Endometrial microvascular endothelial cells (primary cell): ENCODE data around the gene HEPN1. TPM values are rescaled to one million over a fixed set of nuclear protein-coding genes. Genes with fewer than 3 reads are reported as not detected.

Source experiments
- in situ Hi-C: cut with HindIII; loops from 2 replicates; pipeline ENCODE4 v1.10.0; 2017; ENCODE audit warnings: low sequenced_read_pairs, low pct_unique_long_range_greater_than_20kb; ENCODE audit errors: inconsistent ontology term
- total RNA-seq: library from RNA; depleted of rRNA; stranded (reverse); fragments of >200 nt; gene quantifications from one replicate; pipeline ENCODE4 v1.2.3, GENCODE V29; 2015; ENCODE audit errors: inconsistent ontology term

The HEPN1 gene
- total RNA-seq, 1 donor from 2014 or later: not detected

- in situ Hi-C loops: no loop called here
Observed at GRCh38 chr11:124896821-124897391, 22.1 kb upstream of the HEPN1 start.

DNA sequence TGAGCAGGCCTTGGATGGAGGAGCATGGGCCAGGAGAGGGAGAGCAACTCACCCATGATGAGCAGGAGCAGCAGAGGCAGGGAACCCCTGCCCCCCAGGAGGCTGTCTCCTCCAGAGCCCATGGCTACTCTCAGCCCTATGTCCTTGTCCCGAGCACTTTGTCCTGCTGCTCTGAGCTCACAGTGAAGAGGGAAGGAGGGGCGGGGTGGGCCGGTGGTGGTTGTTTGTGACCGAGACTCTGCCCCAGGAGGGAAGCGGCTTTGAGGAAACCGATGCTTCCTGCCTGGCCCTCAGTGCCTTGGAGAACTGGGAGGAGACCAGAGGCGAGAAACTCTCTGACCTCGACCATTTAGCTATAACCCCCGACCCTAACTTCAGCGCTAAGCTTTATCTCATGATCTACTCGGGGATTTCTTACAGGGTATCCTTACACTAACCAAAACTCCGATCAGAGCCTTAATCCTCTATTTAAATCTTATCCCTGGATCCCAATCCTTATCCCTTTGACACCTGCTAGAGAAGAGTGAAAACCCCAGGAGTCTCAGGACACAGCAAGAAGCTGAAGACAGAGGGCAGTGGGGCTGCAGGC lies 21.3 kb upstream of the HEPN1 start, which contains the start of gene ROBO4:
Gene ROBO4 (minus strand): TSS at position 192 of the 589 bp plus-strand sequence. CDS start 70 bp downstream, at position 122.
- in situ Hi-C loops: no loop called here

- in situ Hi-C loops: no loop called here
Observed at GRCh38 chr11:124898263-124898680, 20.8 kb upstream of the HEPN1 start.

DNA sequence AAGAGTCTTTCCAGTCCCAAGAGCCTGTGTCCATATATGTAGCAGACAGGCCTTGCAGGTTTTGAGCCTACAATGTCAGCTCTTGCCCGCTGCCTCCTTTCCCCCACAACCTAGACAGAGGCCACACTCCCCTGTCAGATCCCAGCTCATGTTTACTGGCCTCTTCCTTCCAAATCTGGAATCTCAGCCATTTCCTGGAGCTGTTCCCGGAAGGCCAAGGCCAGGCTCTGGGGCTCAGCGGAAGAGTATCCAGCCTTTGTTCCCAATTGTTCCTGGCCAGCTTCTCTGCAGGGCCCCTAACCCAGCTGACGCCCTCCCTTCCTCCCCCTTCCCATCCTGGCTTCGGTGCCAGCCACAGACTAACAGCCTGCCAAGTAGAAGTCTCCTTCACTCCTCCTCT lies 20.3 kb upstream of the HEPN1 start:
- in situ Hi-C loops: no loop called here

DNA sequence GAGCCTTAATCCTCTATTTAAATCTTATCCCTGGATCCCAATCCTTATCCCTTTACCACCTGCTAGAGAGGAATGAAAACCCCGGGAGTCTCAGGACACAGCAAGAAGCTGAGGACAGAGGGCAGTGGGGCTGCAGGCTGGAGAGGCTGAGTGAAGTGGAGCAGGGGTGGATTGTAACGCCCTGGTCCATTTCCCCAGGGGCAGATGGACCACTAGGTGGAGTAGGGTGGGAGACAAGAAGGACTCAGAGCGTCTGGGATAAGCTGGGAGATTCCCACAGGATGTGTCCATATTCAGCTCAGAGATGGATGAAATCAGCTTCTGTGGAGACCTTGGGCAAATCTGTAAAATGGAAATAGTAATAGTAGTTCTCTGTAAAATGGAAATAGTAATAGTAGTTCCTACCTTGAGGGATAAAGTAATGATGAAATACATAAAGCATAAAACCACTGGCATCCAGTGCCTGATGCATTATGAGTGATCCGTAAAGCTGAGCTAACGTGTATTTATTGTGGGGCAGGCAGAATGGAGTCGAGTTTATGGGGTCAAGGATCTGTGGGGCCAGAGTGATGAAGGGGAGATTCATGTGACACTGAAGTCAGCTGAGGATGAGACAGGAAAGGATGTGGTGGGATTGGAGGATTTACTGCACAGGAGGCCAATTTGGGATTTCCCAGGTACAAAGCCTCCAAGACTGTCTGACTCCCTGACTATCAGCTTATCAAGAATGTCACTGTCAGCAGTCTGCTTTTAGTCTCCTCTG lies 19.5 kb upstream of the HEPN1 start:
- in situ Hi-C loops: no loop called here

DNA sequence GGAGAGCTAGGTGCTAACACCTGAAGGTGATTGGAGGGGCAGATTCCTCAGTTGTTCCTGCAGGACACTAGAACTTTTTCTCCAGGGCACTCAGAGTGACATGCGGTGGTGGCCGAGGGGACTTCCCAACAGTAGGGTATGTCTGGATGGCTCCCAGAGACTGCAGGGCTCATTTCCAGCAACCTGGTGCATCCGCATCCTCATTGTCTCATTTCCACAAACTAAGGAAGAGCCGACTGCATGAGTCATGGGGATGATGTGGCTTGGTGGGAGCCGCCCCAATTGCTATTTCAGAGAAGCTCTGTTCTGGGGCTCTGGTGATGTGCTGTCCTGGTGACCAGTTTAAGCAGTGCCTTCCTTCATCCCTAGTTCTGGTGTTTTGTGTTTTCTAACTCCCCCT lies 18.6 kb upstream of the HEPN1 start:
- in situ Hi-C loops: no loop called here

GRCh38 chr11:124902616-124903015 lies 16.4 kb upstream of the HEPN1 start:
- in situ Hi-C loops: no loop called here

- in situ Hi-C loops: no loop called here
Observed at GRCh38 chr11:124915541-124916369, 3.3 kb upstream of the HEPN1 start.

GRCh38 chr11:124916370-124916710 lies 2.7 kb upstream of the HEPN1 start:
- in situ Hi-C loops: no loop called here

- in situ Hi-C loops: no loop called here
Observed at GRCh38 chr11:124917115-124917637, 1.9 kb upstream of the HEPN1 start.

DNA sequence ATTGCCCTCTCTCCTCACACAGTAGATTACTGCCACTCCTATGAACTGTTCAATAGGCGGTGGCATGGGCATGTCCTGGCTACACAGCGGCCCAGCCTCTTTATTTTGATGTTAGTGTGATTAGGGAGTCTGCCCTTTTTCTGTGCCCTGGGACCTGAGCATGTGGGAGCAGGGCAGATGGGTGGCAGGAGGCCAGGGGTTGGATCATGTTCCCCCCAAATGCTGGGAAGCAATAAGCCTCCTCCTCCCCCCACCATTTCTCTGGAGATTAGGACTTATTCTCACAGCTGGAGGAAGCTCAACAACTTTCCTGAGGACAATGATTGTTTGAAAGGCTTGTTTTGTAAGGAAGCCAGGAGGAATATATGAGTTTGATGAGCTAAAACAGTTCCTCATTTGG lies 848 bp downstream of the HEPN1 start:
- in situ Hi-C loops: no loop called here

DNA sequence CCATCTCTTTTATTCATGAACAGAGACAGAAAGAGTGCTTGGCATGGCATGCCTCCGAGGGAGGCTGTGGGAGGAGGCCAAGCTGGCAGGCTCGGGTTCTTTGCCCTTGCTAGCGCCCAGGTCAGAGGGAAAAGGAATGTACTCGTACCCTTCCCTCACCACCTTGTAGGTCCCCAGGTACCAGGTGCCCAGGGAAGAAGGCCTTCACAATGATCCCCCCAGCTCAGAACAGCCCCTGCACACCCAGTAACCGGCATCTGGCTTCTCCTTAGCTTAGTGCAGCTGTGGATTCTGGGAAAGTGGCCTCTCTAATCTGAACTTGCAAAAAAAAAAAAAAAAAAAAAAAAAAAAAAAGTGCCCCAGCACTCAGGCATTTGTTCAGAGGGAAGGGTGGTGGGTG lies 1.3 kb downstream of the HEPN1 start:
- in situ Hi-C loops: no loop called here

DNA sequence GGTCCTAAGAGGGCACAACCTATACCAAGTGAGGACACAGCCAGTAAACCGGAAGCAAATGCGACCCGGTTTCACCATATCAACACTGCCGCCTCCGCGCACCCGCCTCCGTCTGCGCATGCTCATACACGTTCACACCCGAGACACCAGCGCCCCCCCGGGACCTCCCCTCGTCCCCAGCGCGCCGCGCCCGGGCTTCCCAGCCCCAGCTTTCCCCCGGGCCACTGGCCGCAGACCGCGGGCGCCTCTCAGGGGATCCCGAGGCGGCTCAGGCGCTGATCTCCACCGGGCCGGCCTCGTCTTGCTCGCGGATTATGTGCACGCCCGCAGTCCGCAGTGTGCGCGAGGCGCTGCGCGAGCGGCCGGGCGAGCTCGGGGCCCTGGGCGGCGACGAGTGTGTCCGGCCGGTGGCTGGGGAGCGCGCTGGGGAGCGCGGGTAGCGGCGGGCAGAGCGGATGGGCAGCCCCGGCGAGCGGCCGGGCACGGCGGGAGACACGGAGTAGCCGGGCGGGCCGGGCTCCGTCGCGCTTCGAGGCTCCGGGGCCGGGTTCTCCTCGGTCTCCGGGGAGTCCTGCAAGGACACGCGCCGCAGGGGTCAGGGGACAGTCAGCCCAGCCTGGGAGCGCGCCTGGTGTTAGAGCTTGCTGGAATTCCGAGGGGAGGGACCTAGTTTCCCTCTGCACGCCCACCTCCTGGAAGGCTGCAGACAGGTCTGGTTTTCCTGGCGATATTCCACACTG lies 2.0 kb downstream of the HEPN1 start:
- in situ Hi-C loops: no loop called here

GRCh38 chr11:124922831-124923230 lies 3.8 kb downstream of the HEPN1 start:
- in situ Hi-C loops: no loop called here

GRCh38 chr11:124923296-124923695 lies 4.2 kb downstream of the HEPN1 start:
- in situ Hi-C loops: no loop called here

DNA sequence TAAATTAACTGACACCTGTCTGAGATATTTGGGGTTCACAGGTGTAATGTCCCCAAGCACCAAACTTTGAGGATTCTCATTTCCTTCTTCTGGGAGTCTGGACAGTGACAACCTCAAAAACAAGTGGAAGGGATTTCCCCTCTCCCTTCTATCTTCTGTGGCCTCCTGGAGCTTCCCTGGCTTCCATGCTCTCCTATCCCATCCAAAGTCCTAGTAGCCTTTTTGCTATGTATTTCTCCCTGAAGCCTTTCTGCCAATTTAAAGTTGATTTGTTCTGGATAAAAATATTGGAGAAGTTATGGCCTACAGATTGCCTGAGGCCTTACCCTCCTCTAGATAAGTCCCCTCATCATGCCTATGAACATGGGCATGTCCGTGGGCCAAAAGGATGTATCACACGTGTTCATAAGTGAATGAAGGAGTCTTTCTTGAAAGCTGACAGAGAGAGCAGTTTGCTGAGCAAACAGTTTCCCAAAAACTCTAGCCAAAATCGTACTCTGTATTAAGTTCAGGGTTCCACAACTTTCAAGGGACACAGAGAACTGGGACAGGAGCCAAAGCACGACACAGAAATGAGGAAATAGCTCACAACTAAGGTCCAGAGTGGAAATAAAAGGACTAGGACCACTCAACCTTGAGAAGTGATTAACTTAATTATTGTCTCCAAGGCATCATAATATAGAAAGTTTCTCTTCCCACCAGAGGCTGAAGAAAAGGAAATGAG lies 10.1 kb downstream of the HEPN1 start:
- in situ Hi-C loops: no loop called here

- in situ Hi-C loops: no loop called here
Observed at GRCh38 chr11:124930799-124931198, 11.7 kb downstream of the HEPN1 start.
